B cell (primary cell): ENCODE results near the gene CDH16. TPM values are rescaled to one million over a fixed set of nuclear protein-coding genes. Genes with fewer than 3 reads are reported as not detected.

Experiments
- ATAC-seq: fragments of 200-7000 bp; cut with Tn5 transposase; one replicate; pipeline ENCODE4 v1.10.0; 2021; ENCODE audit warnings: low read depth, mild to moderate bottlenecking, moderate number of reproducible peaks, moderate library complexity
- CTCF ChIA-PET: fragments of 350-600 bp; sonication (Branson Sonifier 250); formaldehyde crosslinking; loops from one replicate; lab custom pipeline; 2021; ENCODE audit warnings: antibody characterized with exemption, inconsistent platforms; lab: Charles Lee
- POLR2A ChIA-PET: fragments of 350-600 bp; sonication (Branson Sonifier 250); formaldehyde crosslinking; loops from one replicate; lab custom pipeline; 2021; ENCODE audit warnings: antibody characterized with exemption; lab: Charles Lee
- DNase-seq: peaks from one replicate; pipeline ENCODE4 v3.0.0; 2013
- H2AFZ ChIP-seq: 2 replicates; pipeline ENCODE4 v1.6.1; 2012; ENCODE audit warnings: mild to moderate bottlenecking, low read depth, low read length; ENCODE audit not compliant: insufficient read depth, poor library complexity, severe bottlenecking
- H3K27ac ChIP-seq, 2 donors: 1 replicate in 1 of 2; 2 replicates in 1 of 2; pipeline ENCODE4 v1.5.1; 2012 to 2013; ENCODE audit warnings: low read length in 2 of 2, mild to moderate bottlenecking in 2 of 2, moderate library complexity in 1 of 2
- H3K27me3 ChIP-seq, 4 experiments: fragments of 200-600 bp in 1 of 4; sonication (generic) in 1 of 4; replicated peaks in 1 of 4; 1 replicate in 2 of 4; 2 replicates in 2 of 4; pipeline versions ENCODE4 v1.6.1 to v1.7.0; 2013 to 2016; ENCODE audit warnings: low read length in 3 of 4, mild to moderate bottlenecking in 2 of 4, mixed read lengths in 1 of 4, moderate library complexity in 1 of 4; ENCODE audit not compliant: insufficient read depth in 4 of 4, control insufficient read depth in 3 of 4; ENCODE audit errors: control extremely low read depth in 1 of 4
- H3K36me3 ChIP-seq, 2 experiments: replicated peaks in 1 of 2; 1 replicate in 1 of 2; 2 replicates in 1 of 2; pipeline versions ENCODE4 v1.6.1 to v1.7.1; 2013; ENCODE audit warnings: low read length in 1 of 2; ENCODE audit not compliant: insufficient read depth in 2 of 2, control insufficient read depth in 1 of 2; ENCODE audit errors: control extremely low read depth in 1 of 2, extremely low read depth in 1 of 2
- H3K4me1 ChIP-seq, 2 donors: fragments of 200-600 bp in 1 of 2; sonication (generic) in 1 of 2; 1 replicate in 1 of 2; 2 replicates in 1 of 2; pipeline versions ENCODE4 v1.5.1 to v1.6.1; 2013 to 2017; ENCODE audit warnings: low read length in 2 of 2; ENCODE audit not compliant: control insufficient read depth in 2 of 2, insufficient read depth in 2 of 2
- H3K4me2 ChIP-seq: replicated peaks from 2 replicates; pipeline ENCODE3; 2012; ENCODE audit warnings: mild to moderate bottlenecking, low read depth, low read length; ENCODE audit not compliant: poor library complexity, severe bottlenecking
- H3K4me3 ChIP-seq, 5 experiments: fragments of 200-600 bp in 1 of 5; sonication (generic) in 1 of 5; 1 replicate in 3 of 5; 2 replicates in 2 of 5; pipeline versions ENCODE4 v1.5.1 to v1.7.0; 2011 to 2016; ENCODE audit warnings: low read length in 4 of 5, mild to moderate bottlenecking in 4 of 5, low read depth in 2 of 5, control low read depth in 1 of 5, moderate library complexity in 1 of 5; ENCODE audit not compliant: insufficient read depth in 1 of 5; ENCODE audit errors: control extremely low read depth in 1 of 5, extremely low read depth in 1 of 5
- H3K79me2 ChIP-seq: fragments of 200-600 bp; sonication (generic); one replicate; pipeline ENCODE4 v1.6.0; 2016; ENCODE audit warnings: low read length; ENCODE audit not compliant: control insufficient read depth, insufficient read depth
- H3K9ac ChIP-seq: fragments of 200-600 bp; sonication (generic); 2 replicates; pipeline ENCODE4 v1.6.1; 2017; ENCODE audit warnings: mild to moderate bottlenecking, low read length, moderate library complexity
- H3K9me3 ChIP-seq, 3 donors: one replicate each; pipeline versions ENCODE4 v1.6.1 to v1.7.1; 2013; ENCODE audit warnings: low read length in 2 of 3; ENCODE audit not compliant: control insufficient read depth in 2 of 3, insufficient read depth in 1 of 3; ENCODE audit errors: control extremely low read depth in 1 of 3
- H4K20me1 ChIP-seq: 2 replicates; pipeline ENCODE4 v1.6.0; 2012; ENCODE audit warnings: mild to moderate bottlenecking, low read length; ENCODE audit not compliant: insufficient read depth, control insufficient read depth, poor library complexity, severe bottlenecking
- H3K27ac Mint-ChIP-seq: one replicate; pipeline ENCODE4 v1.8.0; 2021; ENCODE audit warnings: mixed read lengths
- H3K27me3 Mint-ChIP-seq: one replicate; pipeline ENCODE4 v1.8.0; 2021; ENCODE audit warnings: mixed read lengths
- H3K4me1 Mint-ChIP-seq: one replicate; pipeline ENCODE4 v1.8.0; 2021; ENCODE audit warnings: mixed read lengths
- H3K4me3 Mint-ChIP-seq: one replicate; pipeline ENCODE4 v1.8.0; 2021; ENCODE audit warnings: mixed read lengths
- H3K9me3 Mint-ChIP-seq: one replicate; pipeline ENCODE4 v1.8.0; 2022; ENCODE audit warnings: mixed read lengths; ENCODE audit not compliant: insufficient read depth
- EZH2 ChIP-seq: IDR thresholded peaks from 2 replicates; pipeline ENCODE4 v1.6.1; 2012; ENCODE audit warnings: borderline replicate concordance, low read depth, mild to moderate bottlenecking, moderate library complexity, low read length; ENCODE audit not compliant: insufficient read depth, poor library complexity, severe bottlenecking
- WGBS: methylation state at CpG from one replicate; pipeline ENCODE4 v1.1.5; 2013; ENCODE audit warnings: missing lambda C conversion rate; ENCODE audit not compliant: insufficient coverage; 5-methylcytosine and 5-hydroxymethylcytosine counted together
- intact Hi-C: fragments of 100-400 bp; cut with micrococcal nuclease; formaldehyde crosslinking; loops from one replicate; pipeline ENCODE4 v1.10.0; 2022
- polyA plus RNA-seq: library from polyadenylated mRNA; depleted of rRNA; stranded (reverse); fragments of >200 nt; gene quantifications from 2 replicates; pipeline ENCODE4 v1.2.3, GENCODE V29; 2012
- total RNA-seq, 2 donors: library from RNA; stranded (reverse); fragments of 120-200 nt in 1 of 2; gene quantifications; 1 replicate in 1 of 2; 2 replicates in 1 of 2; pipeline versions ENCODE4 v1.2.3 to v1.2.4, GENCODE V29; 2013 to 2022
- TF ChIP-seq, protein P1 (sequence below): fragments of 200-600 bp; IDR thresholded peaks from one replicate; pipeline ENCODE4 v1.8.0; 2022; ENCODE audit warnings: antibody characterized with exemption, mild to moderate bottlenecking

The CDH16 gene
- total and polyA plus RNA-seq, 2 donors (not counting 1 experiment from before 2014, with no cell fraction given) = not detected

DNA sequence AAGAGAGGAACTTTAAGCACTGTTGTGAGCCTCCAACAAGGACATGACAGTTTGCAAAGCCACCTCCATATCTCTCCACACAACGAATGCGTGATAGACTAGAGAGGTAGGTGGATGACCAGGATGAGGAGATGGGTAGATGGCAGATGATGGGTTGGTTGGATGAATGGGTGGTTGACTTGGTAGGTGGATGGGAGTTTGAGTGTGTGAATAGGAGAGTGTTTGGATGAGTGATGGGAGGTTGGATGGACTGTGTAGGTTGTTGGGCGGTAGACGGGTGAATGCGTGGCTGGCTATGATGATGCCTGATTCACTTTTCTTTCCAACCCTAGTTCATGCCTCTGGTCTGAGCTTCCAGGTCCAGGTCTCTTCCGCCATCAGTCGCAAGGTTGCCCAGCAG, 4.1 kb downstream of the CDH16 start:
- H3K4me3 Mint-ChIP-seq = no peak overlapping the region
- 100% methylated on average over 2 of the region's 7 CpGs for WGBS

DNA sequence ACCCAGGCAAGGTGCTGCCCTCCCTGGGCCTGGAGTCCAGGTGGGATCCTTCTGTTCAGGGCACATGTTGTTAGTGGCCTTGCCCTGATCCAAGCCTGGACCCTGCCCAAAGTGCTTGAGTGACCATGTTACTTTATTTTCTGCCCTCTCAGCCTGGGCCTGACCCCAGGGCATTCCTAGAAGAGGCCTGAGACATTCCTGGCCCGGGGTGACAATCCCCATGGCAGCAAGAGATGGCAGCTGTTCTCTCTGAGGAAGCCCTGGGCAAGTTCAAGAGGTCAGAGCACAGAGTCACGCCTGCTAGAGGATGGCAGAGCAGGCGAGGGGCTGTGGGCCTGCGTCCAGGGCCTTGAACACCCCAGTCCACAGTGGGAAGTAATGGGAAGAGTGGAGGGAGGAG, 5.0 kb downstream of the CDH16 start:
- Histone ChIP-seq H3K4me1 (no peaks in the 10 kb centered on the region), H3K79me2 (no peaks in the 10 kb centered on the region), H2AFZ (no peak overlapping the region), H3K9me3 (no peaks in the 10 kb centered on the region), H3K4me2 (no peak overlapping the region), H3K9ac (no peak overlapping the region), H3K27me3 (no peaks in the 10 kb centered on the region), H3K27ac (no peak overlapping the region), H4K20me1 (no peaks in the 10 kb centered on the region), H3K36me3 (no peaks in the 10 kb centered on the region), H3K4me3 (no peak overlapping the region)
- Mint-ChIP-seq H3K4me3 (no peak overlapping the region), H3K27me3 (peaks cover 6% of the 10 kb centered on the region), H3K27ac (no peak overlapping the region), H3K4me1 (no peaks in the 10 kb centered on the region), H3K9me3 (no peaks in the 10 kb centered on the region)
- intact Hi-C loops = no loop called here
- TF ChIP-seq EZH2 = no peak
- TF ChIP-seq, protein P1, sequence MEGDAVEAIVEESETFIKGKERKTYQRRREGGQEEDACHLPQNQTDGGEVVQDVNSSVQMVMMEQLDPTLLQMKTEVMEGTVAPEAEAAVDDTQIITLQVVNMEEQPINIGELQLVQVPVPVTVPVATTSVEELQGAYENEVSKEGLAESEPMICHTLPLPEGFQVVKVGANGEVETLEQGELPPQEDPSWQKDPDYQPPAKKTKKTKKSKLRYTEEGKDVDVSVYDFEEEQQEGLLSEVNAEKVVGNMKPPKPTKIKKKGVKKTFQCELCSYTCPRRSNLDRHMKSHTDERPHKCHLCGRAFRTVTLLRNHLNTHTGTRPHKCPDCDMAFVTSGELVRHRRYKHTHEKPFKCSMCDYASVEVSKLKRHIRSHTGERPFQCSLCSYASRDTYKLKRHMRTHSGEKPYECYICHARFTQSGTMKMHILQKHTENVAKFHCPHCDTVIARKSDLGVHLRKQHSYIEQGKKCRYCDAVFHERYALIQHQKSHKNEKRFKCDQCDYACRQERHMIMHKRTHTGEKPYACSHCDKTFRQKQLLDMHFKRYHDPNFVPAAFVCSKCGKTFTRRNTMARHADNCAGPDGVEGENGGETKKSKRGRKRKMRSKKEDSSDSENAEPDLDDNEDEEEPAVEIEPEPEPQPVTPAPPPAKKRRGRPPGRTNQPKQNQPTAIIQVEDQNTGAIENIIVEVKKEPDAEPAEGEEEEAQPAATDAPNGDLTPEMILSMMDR = no peak
- 87% methylated on average over 4 of the region's 4 CpGs for WGBS
- ChIA-PET CTCF (no interaction called here), POLR2A (no interaction called here)
- DNase-seq = no peak
- ATAC-seq = no peak

More for the DNA sequence above, 4.1 kb downstream of the CDH16 start:
- Mint-ChIP-seq H3K9me3 (no peaks in the 10 kb centered on the region), H3K27ac (no peak overlapping the region), H3K4me1 (no peaks in the 10 kb centered on the region), H3K27me3 (peaks cover 10% of the 10 kb centered on the region)
- no peaks in the 10 kb centered on the region for H3K27me3 ChIP-seq
- no peak overlapping the region for H3K4me2 ChIP-seq
- no peaks in the 10 kb centered on the region for H4K20me1 ChIP-seq
- CTCF ChIA-PET = no interaction called here
- DNase-seq (no peak), ATAC-seq (no peak)
- H3K79me2 ChIP-seq = no peaks in the 10 kb centered on the region
- H3K4me3 ChIP-seq = no peak overlapping the region
- no peak overlapping the region for H2AFZ ChIP-seq
- no peaks in the 10 kb centered on the region for H3K4me1 ChIP-seq
- H3K36me3 ChIP-seq = no peaks in the 10 kb centered on the region
- no peak overlapping the region for H3K9ac ChIP-seq
- POLR2A ChIA-PET = no interaction called here
- no peak overlapping the region for H3K27ac ChIP-seq
- intact Hi-C loops = no loop called here
- no peak for TF ChIP-seq EZH2
- TF ChIP-seq, protein P1 = no peak
- H3K9me3 ChIP-seq = no peaks in the 10 kb centered on the region
